GM23248 (cell line): ENCODE measurements around the gene CDH1. TPM values are rescaled to one million over a fixed set of nuclear protein-coding genes. Genes with fewer than 3 reads are reported as not detected.

Experiments used
- DNase-seq: peaks from one replicate; pipeline ENCODE4 v3.0.0-alpha.2; 2015
- H2AFZ ChIP-seq: fragments of 200-600 bp; sonication (generic); 2 replicates; pipeline ENCODE4 v1.6.1; 2016; ENCODE audit warnings: antibody characterized with exemption
- H3F3A ChIP-seq: fragments of 200-600 bp; sonication (generic); 2 replicates; pipeline ENCODE4 v1.6.1; 2016; ENCODE audit warnings: mild to moderate bottlenecking, antibody characterized with exemption, mixed run types; ENCODE audit not compliant: insufficient read depth
- H3K27ac ChIP-seq: fragments of 200-600 bp; sonication (generic); 2 replicates; pipeline ENCODE4 v1.5.1; 2016; ENCODE audit warnings: mild to moderate bottlenecking
- H3K27me3 ChIP-seq: fragments of 200-600 bp; sonication (generic); replicated peaks from 2 replicates; pipeline ENCODE4 v1.6.1; 2016; ENCODE audit warnings: mild to moderate bottlenecking; ENCODE audit not compliant: insufficient read depth
- H3K36me3 ChIP-seq: fragments of 200-600 bp; sonication (generic); 2 replicates; pipeline ENCODE4 v1.6.1; 2016; ENCODE audit warnings: low read depth, mild to moderate bottlenecking
- H3K4me1 ChIP-seq: fragments of 200-600 bp; sonication (generic); 2 replicates; pipeline ENCODE4 v1.6.1; 2016; ENCODE audit warnings: mild to moderate bottlenecking; ENCODE audit not compliant: insufficient read depth
- H3K4me2 ChIP-seq: fragments of 200-600 bp; sonication (generic); one replicate; pipeline ENCODE4 v1.6.1; 2016; ENCODE audit warnings: mild to moderate bottlenecking; ENCODE audit not compliant: unreplicated experiment
- H3K4me3 ChIP-seq: fragments of 200-600 bp; sonication (generic); 2 replicates; pipeline ENCODE4 v1.5.1; 2016; ENCODE audit warnings: mild to moderate bottlenecking
- H3K79me2 ChIP-seq: fragments of 200-600 bp; sonication (generic); 2 replicates; pipeline ENCODE4 v1.6.1; 2016; ENCODE audit warnings: mild to moderate bottlenecking; ENCODE audit not compliant: insufficient read depth
- H3K9ac ChIP-seq: fragments of 200-600 bp; sonication (generic); 2 replicates; pipeline ENCODE4 v1.6.1; 2016; ENCODE audit warnings: mild to moderate bottlenecking
- H3K9me2 ChIP-seq: fragments of 200-600 bp; sonication (generic); 2 replicates; pipeline ENCODE4 v1.6.1; 2016; ENCODE audit warnings: mixed run types, mild to moderate bottlenecking, moderate library complexity; ENCODE audit not compliant: insufficient read depth
- H3K9me3 ChIP-seq: fragments of 200-600 bp; sonication (generic); one replicate; pipeline ENCODE4 v1.6.1; 2017; ENCODE audit warnings: low read depth
- H4K20me1 ChIP-seq: fragments of 200-600 bp; sonication (generic); 2 replicates; pipeline ENCODE4 v1.6.0; 2016; ENCODE audit not compliant: insufficient read depth
- EZH2 ChIP-seq: fragments of 200-600 bp; sonication (generic); IDR thresholded peaks from 2 replicates; pipeline ENCODE4 v1.6.1; 2018; ENCODE audit warnings: antibody characterized with exemption, mild to moderate bottlenecking; ENCODE audit not compliant: insufficient read depth, poor library complexity, severe bottlenecking
- EZH2phosphoT487 ChIP-seq: fragments of 200-600 bp; sonication (generic); IDR thresholded peaks from 2 replicates; pipeline ENCODE4 v1.6.1; 2018; ENCODE audit warnings: antibody characterized with exemption, moderate library complexity, mild to moderate bottlenecking, low read depth; ENCODE audit not compliant: insufficient read depth
- WGBS, 2 experiments: methylation state at CpG; one replicate each; pipeline ENCODE4 v1.1.6; 2015 to 2017; ENCODE audit warnings: low lambda C conversion rate in 2 of 2, low coverage in 1 of 2; ENCODE audit errors: missing lambda C conversion rate in 2 of 2; 5-methylcytosine and 5-hydroxymethylcytosine counted together
- in situ Hi-C: fragments of 300-500 bp; cut with MboI; formaldehyde crosslinking; loops from 2 replicates; pipeline ENCODE4 v1.15.0; 2020
- polyA plus RNA-seq: library from polyadenylated mRNA; unstranded; fragments of >200 nt; fragmentation: Nextera tagmentation; extraction: Ambion mirVana; gene quantifications from 2 replicates; pipeline ENCODE4 v1.2.1, GENCODE V29; 2016
- total RNA-seq: library from RNA; depleted of rRNA; stranded (reverse); fragments of >200 nt; shearing (Covaris generic); gene quantifications from 2 replicates; pipeline ENCODE4 v1.2.3, GENCODE V29; 2014

The CDH1 gene
- total and polyA plus RNA-seq, 2 experiments from 2014 or later, result 0.04 TPM; not detected in 1

DNA sequence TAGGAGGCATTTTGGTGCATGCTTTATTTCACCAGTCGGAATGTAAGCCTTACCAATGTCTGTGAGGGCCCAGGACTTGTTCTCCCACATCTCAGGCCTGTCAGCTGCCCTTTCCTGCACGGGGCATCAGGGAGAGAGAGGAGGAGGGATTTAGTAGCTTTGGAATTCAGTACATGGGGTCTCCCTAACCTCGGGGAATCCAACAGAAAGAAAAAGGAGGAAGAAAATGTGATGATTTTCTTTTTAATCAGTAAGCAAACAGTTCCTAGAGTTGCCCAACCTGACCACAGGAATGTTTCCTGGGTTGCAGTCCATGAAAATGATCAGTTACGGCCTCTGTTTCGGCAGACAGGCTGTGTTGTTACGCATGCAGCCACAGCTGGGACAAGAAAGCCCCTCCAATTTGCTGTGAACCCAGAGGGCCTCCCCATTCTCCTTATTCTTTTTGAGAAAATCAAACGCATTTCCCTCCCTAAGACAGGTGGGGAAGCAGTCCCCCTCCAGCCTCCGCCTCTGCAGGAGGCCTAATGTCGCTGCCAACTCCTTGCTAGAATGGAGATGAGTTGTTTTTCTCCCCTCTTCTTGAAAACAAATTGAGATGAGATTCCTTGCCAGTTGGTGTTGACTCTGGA, 53.2 kb downstream of the CDH1 start:
- Histone ChIP-seq H3K36me3 (no peaks in the 10 kb centered on the region), H3K9me3 (no peaks in the 10 kb centered on the region), H3K9ac (peak overlapping the region; percentile 34; the same call in 1 of the 2 replicates), H3K4me2 (peak overlapping the region; percentile 80), H3F3A (0 out of 2 replicates have a peak, but pooled peaks cover 9% of the 10 kb centered on the region), H3K9me2 (no peaks in the 10 kb centered on the region), H2AFZ (peak overlapping the region; percentile 56; the same call in 1 of the 2 replicates), H4K20me1 (no peaks in the 10 kb centered on the region), H3K4me1 (peaks cover 12% of the 10 kb centered on the region), H3K4me3 (0 out of 2 replicates have a peak overlapping the region, but pooled peaks have one; percentile 33), H3K79me2 (no peaks in the 10 kb centered on the region), H3K27me3 (peaks cover 22% of the 10 kb centered on the region), H3K27ac (peak overlapping the region; percentile 43)
- peak; percentile 78 for DNase-seq
- WGBS, 2 experiments, result 38 to 41% methylated on average over 9 of the region's 9 CpGs
- no peak for TF ChIP-seq EZH2phosphoT487
- TF ChIP-seq EZH2, result no peak
- in situ Hi-C loops, result no loop called here

- no peaks in the 10 kb centered on the region for H3K79me2 ChIP-seq
- H3K4me1 ChIP-seq, result peaks cover 12% of the 10 kb centered on the region
- no peak for DNase-seq
- no peaks in the 10 kb centered on the region for H3K9me2 ChIP-seq
- no peak overlapping the region for H3K9ac ChIP-seq
- H3K27ac ChIP-seq, result no peak overlapping the region
- H4K20me1 ChIP-seq, result no peaks in the 10 kb centered on the region
- H3K27me3 ChIP-seq, result peaks cover 15% of the 10 kb centered on the region
- in situ Hi-C loops, result no loop called here
- H3F3A ChIP-seq, result 0 out of 2 replicates have a peak, but pooled peaks cover 9% of the 10 kb centered on the region
- H3K9me3 ChIP-seq, result no peaks in the 10 kb centered on the region
- H3K36me3 ChIP-seq, result no peaks in the 10 kb centered on the region
- no peak overlapping the region for H2AFZ ChIP-seq
- no peak for TF ChIP-seq EZH2
- no peak for TF ChIP-seq EZH2phosphoT487
- no peak overlapping the region for H3K4me3 ChIP-seq
- WGBS, 2 experiments, result 87 to 90% methylated on average over 4 of the region's 4 CpGs
- no peak overlapping the region for H3K4me2 ChIP-seq
These were observed 53.9 kb downstream of the CDH1 start for GRCh38 chr16:68790944-68791343.

DNA sequence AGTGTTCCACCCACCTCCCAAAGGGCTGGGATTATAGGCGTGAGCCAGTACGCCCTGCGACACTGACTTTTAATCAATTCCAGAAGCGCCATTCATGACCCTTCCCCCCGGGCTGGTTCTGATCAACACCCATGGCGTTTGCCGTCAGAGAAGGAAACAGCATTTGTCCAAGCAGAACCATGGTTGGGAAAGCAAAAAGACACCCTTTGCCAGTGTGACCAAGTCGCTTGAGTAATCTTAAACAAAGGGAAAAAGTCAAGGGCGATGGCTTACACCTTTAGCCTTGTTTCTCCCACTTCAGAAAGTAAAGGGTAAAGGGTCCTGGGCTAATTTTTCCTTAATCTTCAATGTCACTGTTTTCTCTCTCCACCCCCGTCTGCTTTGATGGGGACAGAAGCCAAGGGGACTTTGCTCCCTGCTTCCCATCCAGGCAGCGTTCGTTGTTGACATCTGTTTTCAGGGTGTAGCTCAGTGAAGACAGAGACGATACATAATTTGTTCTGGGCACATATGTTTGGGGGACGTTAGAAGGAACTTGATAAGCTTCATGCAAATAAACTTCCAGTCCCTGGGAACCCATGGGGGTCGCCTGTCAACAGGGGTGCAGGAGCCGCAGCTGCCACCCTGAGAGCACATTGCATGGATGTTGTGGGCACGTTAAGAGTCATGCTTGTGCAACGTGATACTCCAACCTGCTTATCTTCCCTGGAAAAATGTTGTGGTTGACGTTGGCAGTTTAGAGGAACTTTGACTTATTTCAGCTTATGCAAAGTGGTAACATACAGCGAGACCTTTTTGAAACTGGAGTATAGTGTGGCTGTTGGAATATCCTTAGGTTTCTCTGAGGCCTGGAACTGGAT, 55.6 kb downstream of the CDH1 start:
- H3K4me3 ChIP-seq, result no peak overlapping the region
- in situ Hi-C loops, result no loop called here
- peak; percentile 28 for DNase-seq

GRCh38 chr16:68793401-68793857, 56.3 kb downstream of the CDH1 start:
- Histone ChIP-seq H3K4me3 (no peak overlapping the region), H3K27me3 (peaks cover 4% of the 10 kb centered on the region; the same call in 1 of the 2 replicates), H3K9ac (no peak overlapping the region), H3F3A (0 out of 2 replicates have a peak, but pooled peaks cover 9% of the 10 kb centered on the region), H3K9me2 (no peaks in the 10 kb centered on the region), H3K27ac (no peak overlapping the region), H2AFZ (no peak overlapping the region), H3K4me2 (no peak overlapping the region), H4K20me1 (no peaks in the 10 kb centered on the region), H3K4me1 (peaks cover 12% of the 10 kb centered on the region), H3K79me2 (no peaks in the 10 kb centered on the region), H3K36me3 (no peaks in the 10 kb centered on the region), H3K9me3 (no peaks in the 10 kb centered on the region)
- DNase-seq, result no peak
- 80 to 82% methylated on average over 8 of the region's 8 CpGs for WGBS, 2 experiments
- in situ Hi-C loops, result no loop called here
- TF ChIP-seq EZH2phosphoT487 (no peak), EZH2 (no peak)

More for the DNA sequence above, 55.6 kb downstream of the CDH1 start:
- no peaks in the 10 kb centered on the region for H4K20me1 ChIP-seq
- H3K79me2 ChIP-seq, result no peaks in the 10 kb centered on the region
- no peak for TF ChIP-seq EZH2phosphoT487
- no peak for TF ChIP-seq EZH2
- H3F3A ChIP-seq, result 0 out of 2 replicates have a peak, but pooled peaks cover 9% of the 10 kb centered on the region
- no peak overlapping the region for H3K27ac ChIP-seq
- no peak overlapping the region for H3K4me2 ChIP-seq
- no peak overlapping the region for H3K9ac ChIP-seq
- WGBS, 2 experiments, result 30 to 31% methylated on average over 20 of the region's 20 CpGs
- H3K4me1 ChIP-seq, result peaks cover 12% of the 10 kb centered on the region
- H3K9me2 ChIP-seq, result no peaks in the 10 kb centered on the region
- H3K27me3 ChIP-seq, result peaks cover 4% of the 10 kb centered on the region; the same call in 1 of the 2 replicates
- H2AFZ ChIP-seq, result no peak overlapping the region
- H3K36me3 ChIP-seq, result no peaks in the 10 kb centered on the region
- H3K9me3 ChIP-seq, result no peaks in the 10 kb centered on the region
